GM12873 (cell line): ENCODE measurements around the gene UNKL.

Experiments
- TF ChIP-seq, protein P1 (sequence below): IDR thresholded peaks from 2 replicates; pipeline ENCODE4 v1.5.1; 2012; ENCODE audit warnings: low read depth, mild to moderate bottlenecking, moderate library complexity, low read length, control low read depth; ENCODE audit not compliant: insufficient read depth; ENCODE audit errors: missing control alignments

The UNKL gene

GRCh38 chr16:1444730-1445517 lies 30.4 kb upstream of the UNKL start:
- TF ChIP-seq, protein P1, sequence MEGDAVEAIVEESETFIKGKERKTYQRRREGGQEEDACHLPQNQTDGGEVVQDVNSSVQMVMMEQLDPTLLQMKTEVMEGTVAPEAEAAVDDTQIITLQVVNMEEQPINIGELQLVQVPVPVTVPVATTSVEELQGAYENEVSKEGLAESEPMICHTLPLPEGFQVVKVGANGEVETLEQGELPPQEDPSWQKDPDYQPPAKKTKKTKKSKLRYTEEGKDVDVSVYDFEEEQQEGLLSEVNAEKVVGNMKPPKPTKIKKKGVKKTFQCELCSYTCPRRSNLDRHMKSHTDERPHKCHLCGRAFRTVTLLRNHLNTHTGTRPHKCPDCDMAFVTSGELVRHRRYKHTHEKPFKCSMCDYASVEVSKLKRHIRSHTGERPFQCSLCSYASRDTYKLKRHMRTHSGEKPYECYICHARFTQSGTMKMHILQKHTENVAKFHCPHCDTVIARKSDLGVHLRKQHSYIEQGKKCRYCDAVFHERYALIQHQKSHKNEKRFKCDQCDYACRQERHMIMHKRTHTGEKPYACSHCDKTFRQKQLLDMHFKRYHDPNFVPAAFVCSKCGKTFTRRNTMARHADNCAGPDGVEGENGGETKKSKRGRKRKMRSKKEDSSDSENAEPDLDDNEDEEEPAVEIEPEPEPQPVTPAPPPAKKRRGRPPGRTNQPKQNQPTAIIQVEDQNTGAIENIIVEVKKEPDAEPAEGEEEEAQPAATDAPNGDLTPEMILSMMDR, result no peak

GRCh38 chr16:1443980-1444729 lies 29.7 kb upstream of the UNKL start, which contains the start of gene CCDC154:
TSS of gene CCDC154 (minus strand) at chr16:1444556. CDS start at chr16:1444322, 234 bp downstream.
- TF ChIP-seq, protein P1, result no peak

DNA sequence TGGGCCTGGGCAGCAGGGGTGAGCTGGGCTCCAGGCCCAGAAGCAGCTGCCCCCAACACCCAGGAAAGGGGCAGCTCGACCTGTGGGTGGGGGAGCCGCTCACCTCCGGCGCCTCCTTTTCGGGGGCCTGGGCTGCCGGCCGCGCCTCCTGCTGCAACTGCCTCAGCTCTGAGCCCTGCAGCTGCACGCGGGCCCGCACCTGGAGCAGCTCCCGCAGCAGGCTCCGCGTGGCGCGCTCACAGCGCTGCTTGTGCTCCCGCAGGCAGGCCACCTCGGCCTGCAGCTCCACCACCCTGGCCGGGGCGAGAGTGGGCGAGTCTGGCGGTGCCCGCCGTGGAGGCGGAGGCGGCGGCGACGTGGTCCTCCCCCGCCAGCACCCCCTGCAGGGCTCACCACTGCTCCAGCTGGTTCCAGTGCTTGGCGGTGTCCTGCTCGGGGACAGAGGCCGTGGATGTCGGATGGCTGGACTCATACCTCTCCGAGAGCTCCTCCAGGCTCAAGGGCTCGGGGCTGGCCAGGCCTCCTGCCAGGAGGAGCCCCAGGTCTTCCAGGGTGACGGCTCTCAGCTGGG lies 29.0 kb upstream of the UNKL start:
- TF ChIP-seq, protein P1, result no peak

DNA sequence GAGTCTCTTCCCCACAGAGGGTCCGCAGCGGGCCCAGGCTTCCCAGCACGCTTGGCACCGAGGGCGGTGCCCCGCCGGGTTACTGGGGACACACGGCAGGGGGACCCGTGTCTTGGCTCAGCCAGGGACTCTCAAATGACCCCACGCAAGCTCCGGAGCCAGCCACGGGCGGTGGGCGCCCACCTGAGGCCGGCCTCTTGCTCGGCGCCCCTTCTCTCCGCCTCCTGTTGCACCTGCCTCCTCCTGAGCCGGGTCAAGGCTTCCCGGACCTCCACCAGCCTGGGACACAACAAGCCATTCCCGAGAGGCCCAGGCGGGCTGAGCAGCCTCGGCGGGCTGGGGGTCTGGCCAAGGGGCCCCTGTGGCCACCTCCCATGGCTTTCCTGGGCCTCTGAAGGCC lies 28.2 kb upstream of the UNKL start:
- TF ChIP-seq, protein P1, result no peak

DNA sequence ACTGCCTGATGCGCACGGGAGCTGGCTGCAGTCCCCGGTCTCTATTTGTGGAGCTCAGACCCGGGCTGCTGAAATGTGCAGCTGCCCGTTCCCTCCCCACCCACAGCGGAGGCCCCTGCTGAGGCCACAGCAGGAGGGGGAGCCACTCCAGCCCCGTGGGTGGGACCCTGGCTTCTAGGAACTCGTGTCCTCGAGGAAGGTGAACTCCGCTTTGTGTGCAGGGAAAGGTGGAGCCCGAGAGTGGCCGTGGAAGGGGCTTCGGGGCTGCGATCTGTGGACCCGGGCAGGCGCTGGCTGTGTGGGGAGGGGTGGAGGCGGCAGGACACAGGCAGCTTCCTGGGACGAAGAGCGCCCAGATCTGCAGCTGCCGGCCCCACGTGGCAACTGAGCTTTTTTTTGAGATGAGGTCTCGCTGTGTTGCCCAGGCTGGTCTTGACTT lies 26.9 kb upstream of the UNKL start:
- TF ChIP-seq, protein P1, result no peak

DNA sequence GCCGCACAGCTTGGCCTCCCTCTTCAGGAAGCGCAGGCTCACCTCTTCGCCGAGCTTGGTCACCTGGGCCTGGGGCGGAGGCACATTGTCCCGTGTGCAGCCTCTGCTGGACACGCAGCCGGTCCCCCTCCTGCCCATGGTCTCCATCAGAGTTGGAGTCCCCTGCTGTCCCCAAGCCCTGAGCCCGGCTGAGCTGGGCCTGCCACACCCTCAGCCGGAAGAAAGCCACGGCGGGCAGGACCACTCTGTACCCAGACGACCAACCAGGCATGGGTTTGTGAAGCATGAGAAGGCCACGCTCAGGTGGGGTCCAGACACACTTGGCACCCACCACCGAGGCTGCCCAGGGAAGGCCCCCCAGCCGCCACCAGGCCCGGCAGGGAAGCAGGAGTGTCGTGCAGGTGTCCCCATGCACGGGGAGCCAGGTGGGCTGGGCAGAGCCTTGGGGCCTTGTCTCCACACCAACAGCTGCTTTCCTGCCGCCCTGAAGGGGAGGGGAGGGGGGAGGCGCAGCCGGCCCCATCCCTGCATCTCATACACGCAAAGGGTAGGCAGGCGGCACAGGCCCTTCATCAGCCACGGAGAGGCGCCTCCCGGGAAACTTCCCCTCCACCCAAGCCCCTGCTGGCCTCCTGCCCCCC lies 24.7 kb upstream of the UNKL start:
- TF ChIP-seq, protein P1, result no peak
